ENCODE data around the gene KIF17. TPM values are rescaled to one million over a fixed set of nuclear protein-coding genes. Genes with fewer than 3 reads are reported as not detected.

Gene KIF17
- polyA plus RNA-seq, 1 donor = 3.2 TPM

DNA sequence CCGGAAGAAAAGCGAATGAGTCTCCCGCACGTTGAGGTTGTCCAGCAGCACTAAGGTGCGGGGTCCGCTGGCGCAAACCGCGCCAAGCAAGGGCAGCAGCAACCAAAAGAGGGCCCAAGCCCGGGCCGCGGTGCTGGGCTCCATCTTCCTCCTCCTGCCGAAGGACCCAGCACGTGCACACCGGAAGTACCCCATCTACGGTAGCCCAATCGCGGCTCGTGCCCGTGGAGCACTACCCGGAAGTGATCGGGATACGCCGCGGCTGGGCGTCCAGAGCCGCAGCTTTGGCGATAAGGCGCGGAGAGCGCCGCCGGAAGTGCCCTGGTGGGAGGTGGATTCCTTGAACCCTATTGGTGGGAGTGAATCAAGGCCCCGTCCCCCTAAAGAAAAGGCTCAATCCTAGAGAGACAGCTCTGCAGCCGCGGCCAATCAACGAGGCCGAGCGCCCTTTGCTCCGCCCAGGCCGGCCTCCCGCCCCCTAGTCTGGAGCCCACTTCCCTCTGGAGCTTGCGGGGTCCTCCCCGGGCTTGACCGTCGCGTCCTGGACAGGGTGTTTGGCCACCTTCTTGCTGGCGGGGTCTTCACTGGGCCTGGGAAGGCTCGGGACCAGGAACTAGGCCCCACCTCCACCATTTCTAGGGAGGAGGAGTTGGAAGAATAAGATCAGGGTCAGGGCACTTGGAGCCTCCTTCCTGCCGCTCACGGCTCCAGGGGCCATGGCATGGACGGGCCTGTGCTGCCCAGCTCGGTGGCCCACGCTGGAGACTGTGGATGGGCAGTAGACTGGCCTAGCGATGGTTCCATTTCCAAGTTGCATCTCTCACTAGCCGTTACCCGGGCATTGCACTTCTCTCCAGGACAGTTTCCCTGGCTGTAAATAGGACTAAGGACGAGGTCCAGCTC lies 56.3 kb downstream of the KIF17 start, which contains the start of gene DDOST:
TSS of gene DDOST (minus strand) at position 163 of the 903 bp plus-strand sequence. CDS start at position 144, 19 bp downstream.
- DNase-seq (ENCODE audit: low read depth) = peak; percentile 94

DNA sequence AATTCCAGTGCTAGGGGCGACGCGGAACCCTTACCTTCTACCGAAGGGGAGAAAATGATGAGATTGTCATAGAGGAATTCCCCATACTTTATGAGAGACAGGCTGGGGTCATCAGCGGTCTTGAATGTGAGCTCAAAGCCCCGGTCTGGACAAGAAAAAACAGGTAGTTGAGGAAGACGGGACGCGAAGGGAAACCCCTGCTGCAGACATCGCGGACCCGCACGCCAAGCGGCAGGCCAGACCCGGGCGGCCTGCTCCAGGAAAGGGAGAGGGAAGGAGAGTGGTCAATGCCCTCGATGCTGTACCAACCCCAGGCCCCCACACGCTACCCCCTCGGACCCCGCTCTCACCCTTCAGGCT lies 57.0 kb downstream of the KIF17 start:
- no peak for DNase-seq (ENCODE audit: low read depth)

DNA sequence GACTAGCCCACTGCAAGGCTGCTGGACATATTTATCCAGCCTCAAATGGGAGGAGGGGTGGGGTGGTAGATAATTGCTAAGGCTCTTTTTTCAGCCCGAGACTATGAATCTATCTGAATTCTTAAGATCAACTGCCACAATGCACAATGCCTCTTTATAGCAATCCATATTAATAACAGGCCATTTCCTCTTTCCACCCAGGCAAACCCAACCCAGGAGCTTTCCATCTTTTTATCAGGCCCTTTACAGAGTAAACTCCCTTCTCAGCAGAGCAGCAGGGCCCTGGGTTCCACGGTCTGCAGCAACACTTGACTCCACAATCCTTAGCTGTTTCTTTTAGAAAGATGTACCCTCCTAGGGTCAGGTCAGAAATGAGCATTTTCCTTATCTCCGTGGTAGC lies 57.4 kb downstream of the KIF17 start:
- no peak for DNase-seq (ENCODE audit: low read depth)

DNA sequence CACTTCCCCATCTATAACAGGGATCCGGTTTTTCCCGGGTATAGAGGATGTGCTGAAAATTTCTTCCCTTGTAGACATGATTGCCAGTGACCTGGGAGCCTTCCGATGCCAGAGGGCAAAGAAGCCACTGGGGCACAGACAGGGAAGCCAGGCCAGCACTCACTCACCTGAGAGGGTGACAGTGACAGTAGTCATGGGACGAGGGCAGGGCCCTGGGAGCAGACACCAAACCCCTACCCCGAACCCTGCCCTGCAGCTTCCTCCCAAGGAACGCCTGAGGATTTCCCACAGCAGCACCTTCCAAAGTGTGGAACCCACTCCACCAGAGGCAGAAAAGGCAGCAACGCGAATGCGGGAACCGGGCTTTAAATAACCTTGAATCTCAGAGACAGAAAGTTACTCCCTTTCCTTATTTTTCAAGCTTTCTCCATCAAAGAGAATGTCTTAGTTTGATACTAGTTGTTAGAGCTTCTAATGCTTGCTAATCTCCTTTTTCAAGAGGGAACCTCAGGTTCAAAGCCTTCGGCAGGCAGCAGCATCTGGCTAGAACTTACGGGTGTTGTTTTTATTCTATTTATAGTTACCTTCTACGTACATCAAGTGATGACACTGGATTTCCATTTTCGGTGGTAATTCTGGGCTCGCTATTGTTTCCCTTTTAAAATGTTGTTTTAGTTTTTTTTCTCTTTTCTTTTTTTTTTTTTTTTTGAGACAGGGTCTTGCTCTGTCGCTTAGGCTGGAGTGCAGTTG lies 59.5 kb downstream of the KIF17 start:
- no peak for DNase-seq (ENCODE audit: low read depth)

DNA sequence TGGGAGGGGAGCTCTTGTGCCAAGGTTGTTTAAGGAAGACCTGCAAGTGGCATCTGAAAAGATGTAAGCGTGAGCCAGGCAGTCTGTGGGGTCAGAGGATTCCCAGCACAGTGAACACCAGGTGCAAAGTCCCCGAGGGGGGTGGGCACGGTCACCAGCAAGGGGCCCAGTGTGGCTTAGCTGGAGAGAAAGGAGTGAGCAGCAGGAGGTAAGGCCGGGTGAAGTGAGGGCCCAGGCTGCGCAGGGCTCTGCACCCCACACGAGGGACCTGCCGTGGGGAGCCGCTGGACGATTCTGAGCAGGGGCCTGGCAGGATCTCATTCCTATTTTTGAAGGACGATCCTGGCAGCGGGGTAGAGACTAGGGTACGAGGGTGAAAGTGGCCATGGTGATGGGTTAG lies 60.8 kb downstream of the KIF17 start:
- DNase-seq (ENCODE audit: low read depth) = no peak

DNA sequence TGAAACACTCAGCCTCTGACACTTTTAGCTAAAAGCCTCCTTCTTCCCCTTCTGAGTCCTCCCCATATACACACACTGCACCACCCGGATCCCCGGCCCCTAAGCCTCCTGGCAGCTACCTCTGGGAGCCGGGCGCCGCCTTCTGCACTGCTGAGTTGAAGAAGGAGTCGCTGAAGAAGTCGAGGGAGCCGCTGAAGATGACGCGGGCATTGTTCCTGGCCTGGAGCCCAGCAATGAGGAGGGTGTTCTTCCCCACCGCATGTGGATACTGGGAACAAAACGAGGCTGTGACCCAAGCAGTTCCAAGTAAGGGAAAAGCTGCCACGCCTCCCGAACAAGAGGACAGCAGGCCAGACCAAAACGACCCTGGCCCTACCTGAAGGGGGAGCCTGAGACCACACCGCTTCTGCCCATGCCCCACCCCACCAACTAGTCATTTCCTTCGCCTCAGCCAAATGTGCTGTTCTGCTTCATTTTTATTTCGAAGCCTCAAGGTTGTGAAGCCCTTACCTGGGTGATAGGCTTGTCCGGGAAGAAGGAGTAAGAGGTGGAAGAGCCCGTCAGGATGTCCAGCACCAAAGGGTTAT lies 63.6 kb downstream of the KIF17 start:
- DNase-seq (ENCODE audit: low read depth) = no peak

DNA sequence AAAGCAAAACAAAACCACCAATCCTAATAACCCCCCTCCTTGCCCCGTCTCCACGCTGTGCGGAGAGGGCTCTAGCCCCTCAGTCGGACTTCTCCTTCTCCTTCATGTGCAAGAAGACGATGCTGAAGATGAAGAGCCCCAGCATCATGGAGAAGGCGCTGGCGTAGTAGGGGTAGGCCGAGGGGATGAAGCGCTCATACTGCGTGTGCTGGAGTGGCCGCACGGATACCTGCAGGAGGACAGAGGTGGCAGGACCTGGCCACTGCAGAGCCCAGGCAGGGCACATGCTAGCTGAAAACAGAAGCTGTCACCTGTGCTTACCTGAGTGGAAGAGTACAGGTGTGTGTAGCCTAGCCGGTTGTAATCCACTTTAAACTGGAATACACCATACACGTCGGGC lies 65.5 kb downstream of the KIF17 start:
- no peak for DNase-seq (ENCODE audit: low read depth)

DNA sequence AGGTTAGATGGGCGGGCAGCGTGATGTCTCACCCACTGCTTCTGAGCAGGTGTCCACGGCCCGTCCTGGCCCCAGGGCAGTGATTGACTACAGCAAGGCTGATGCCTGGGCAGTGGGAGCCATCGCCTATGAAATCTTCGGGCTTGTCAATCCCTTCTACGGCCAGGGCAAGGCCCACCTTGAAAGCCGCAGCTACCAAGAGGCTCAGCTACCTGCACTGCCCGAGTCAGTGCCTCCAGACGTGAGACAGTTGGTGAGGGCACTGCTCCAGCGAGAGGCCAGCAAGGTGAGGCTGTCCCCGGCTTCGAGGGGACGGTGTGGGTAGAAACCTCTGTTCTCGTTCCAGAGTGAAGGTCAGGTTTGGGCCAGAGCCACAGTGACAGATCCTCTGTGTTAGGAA lies 68.9 kb downstream of the KIF17 start:
- DNase-seq (ENCODE audit: low read depth) = no peak

DNA sequence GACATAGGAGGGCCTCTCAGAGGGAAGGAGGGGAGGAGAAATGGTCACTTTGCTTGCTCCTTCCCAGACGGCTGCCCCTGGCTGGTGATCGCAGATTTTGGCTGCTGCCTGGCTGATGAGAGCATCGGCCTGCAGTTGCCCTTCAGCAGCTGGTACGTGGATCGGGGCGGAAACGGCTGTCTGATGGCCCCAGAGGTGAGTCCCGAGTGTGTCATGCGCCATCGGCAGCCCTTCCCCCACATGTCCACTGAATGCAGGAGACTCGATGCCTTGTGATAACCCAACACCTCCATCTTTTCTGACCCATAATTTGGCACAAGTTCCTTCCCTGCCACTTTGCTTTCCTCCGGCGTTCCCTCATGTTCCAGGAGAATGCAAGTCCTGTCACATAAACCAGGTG lies 69.4 kb downstream of the KIF17 start:
- no peak for DNase-seq (ENCODE audit: low read depth)

DNA sequence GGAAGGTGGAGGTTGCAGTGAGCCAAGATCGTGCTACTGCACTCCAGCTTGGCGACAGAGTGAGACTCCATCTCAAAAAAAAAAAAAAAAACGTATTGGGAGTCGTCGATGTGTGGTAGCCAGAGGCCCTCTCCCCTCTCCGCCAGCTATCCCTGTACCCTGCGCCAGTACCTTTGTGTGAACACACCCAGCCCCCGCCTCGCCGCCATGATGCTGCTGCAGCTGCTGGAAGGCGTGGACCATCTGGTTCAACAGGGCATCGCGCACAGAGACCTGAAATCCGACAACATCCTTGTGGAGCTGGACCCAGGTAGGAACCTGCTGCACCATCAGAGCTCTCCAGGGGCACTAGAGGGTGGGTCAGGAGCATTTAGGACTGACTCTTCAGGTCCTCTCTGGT lies 72.4 kb downstream of the KIF17 start:
- no peak for DNase-seq (ENCODE audit: low read depth)

DNA sequence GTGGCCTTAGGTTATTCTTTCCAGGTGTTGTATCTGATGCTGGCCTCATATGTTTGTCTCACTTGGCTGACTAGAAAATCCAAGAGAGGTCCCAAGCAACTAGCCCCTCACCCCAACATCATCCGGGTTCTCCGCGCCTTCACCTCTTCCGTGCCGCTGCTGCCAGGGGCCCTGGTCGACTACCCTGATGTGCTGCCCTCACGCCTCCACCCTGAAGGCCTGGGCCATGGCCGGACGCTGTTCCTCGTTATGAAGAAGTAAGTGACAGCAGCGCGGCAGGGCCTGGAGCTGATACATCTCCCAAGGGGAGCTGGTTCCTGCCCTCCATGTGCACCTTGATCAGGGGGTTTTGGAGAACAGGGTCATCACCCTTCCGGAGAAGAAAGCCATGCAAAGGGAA lies 73.4 kb downstream of the KIF17 start:
- no peak for DNase-seq (ENCODE audit: low read depth)

DNA sequence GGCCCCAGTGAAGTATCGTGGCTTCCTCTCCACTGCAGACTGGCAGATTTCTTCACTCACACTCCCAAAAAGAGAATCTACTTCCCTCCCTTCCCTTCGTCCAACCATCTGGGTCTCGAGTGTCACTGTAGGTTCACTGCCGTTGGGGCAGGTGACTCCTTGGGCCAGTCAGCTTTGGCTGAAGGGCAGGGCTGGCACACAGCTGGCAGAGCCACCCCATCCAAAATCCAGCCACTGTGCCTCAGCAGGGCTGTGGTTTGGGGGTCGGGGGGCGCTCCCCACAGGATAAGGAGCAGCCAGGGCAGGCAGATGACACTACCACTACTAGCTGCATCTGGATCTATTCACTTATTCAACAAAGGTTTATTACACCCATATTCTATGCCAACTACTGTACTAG lies 74.7 kb downstream of the KIF17 start:
- no peak for DNase-seq (ENCODE audit: low read depth)

DNA sequence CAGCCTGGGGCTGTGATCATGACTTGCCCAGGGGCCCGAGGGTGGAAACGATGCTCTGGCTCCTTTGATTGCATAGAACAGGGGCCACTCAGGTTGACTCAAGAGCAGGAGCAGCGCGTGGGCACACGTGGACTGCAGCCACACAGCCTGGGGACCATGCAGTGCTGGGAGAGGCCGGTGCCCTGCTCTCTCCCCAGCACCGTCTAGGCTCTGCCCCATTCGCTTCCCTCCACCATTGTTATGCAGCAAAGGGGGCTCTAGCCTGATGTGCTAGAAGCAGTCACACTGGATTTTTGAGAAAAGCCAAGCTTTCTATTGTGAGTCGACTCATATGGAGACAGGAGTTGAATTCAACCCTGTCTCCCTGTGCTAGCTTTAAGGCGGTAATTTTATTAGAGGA lies 75.8 kb downstream of the KIF17 start:
- no peak for DNase-seq (ENCODE audit: low read depth)

DNA sequence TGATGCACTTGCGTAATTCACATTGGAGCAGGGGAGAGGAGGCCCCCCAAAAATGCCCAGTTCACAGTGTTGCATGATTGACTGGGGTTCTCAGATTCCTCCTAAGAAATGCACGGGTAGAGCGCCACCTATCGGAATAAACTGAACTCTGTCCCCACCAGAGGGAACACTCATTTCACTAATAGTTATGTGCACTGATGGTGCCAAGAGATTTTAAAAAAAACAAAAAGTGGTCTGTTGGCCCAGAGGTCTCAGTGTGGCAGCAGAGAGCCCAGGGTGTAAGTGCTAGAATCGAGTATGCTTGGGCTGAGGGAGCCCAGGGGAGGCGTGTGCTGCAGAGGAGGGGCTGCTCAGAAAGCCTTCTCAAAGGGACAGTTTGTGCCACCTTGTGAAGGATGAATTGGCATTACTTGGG lies 77.6 kb downstream of the KIF17 start:
- DNase-seq (ENCODE audit: low read depth) = no peak

DNA sequence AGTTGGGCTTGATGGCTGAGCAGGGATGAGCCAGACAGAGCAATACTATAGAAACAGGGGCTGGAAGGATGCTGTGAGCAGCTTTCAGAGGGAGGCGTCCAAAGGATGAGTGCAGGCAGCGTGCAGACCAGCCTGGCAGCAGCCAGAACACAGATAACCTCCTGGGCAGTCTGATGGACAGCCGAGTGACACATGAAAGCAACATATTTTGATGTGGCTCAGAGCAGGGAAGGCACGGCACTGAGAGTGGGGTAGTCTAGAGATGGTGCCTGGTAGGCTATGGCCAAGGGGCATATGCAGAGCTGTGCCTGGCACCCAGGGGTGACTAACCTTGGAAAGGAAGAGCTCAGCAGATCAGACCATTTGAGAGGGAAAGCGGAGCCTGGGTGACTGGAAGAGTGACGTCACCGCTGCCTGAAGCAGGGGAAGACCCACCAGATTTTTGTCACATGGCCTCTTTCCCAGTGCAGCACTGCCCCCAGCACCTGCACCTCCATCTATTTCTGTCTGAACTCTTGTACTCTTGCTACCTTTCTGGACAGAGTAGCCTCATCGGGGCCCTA lies 80.9 kb downstream of the KIF17 start:
- DNase-seq (ENCODE audit: low read depth) = no peak

DNA sequence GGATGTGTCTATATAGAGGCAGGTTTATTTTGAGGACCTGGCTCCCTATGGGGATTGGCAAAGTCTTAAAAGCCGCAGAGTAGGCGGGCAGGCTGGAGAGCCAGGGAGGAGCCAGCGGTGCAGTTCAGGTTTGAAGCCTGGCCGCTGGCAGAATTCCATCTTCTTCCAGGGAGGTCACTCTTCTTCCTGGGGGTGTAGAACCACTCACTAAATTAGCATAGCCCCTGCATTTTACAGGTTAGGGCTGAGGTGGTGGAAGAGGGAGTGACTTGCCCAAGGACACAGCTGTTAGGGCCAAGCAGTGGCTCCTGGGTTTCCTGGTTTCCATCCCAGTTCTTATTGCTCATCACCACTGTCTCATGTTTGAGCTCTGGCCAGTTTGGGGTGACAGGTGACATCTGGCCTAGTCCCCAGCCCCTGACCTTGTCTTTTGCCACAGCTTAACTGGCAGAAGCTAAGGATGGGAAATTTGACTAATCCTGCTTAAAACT lies 83.2 kb downstream of the KIF17 start:
- DNase-seq (ENCODE audit: low read depth) = no peak

DNA sequence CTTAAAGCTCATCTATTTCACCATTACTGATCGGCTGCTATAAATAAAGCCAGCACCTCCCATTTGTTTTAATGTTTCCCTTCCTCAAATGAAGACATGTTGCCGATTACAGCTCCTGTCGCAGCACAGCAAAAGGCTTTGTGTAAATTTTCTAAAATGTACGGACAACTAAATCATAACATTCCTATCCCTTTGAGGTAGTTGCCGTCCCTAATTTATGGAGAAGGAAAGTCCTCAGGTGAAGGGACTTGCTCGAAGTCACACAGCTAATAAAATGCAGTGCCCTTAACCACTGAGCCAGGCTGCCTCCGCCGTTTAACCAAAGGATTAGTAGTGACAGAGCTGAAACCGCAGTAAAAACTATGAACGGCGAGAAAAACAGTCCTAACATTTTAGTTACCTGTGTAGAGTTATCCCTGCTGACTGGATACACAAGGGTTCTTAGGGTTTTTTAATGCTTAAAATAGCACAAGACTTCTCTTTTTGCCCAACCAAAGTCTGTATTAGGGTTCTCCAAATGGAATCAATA lies 83.7 kb downstream of the KIF17 start:
- no peak for DNase-seq (ENCODE audit: low read depth)

DNA sequence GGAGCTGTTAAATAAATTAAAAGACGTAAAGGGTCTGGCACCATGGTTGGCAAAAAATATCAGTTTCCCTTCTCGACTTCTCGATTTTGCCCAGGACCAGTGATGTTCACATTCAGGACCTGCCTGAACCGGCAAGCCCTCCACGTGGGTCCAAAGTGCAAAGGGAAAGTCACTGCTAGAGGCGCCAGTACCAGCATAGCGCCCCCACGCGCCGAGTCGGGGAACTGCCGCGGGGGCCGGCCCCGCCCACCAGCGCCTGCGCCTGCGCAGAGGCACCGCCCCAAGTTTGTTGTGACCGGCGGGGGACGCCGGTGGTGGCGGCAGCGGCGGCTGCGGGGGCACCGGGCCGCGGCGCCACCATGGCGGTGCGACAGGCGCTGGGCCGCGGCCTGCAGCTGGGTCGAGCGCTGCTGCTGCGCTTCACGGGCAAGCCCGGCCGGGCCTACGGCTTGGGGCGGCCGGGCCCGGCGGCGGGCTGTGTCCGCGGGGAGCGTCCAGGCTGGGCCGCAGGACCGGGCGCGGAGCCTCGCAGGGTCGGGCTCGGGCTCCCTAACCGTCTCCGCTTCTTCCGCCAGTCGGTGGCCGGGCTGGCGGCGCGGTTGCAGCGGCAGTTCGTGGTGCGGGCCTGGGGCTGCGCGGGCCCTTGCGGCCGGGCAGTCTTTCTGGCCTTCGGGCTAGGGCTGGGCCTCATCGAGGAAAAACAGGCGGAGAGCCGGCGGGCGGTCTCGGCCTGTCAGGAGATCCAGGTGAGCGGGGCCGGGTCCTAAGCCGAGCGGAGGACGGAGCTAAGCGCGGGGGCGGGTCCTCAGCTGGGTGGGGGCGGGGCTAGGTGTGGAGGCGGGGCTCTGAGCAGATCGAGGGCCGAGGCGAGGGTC lies 84.4 kb downstream of the KIF17 start, which contains the start of gene PINK1:
TSS of gene PINK1 (plus strand) at position 269 of the 875 bp plus-strand sequence. CDS start at position 360, 91 bp downstream.
- no peak for DNase-seq (ENCODE audit: low read depth)

DNA sequence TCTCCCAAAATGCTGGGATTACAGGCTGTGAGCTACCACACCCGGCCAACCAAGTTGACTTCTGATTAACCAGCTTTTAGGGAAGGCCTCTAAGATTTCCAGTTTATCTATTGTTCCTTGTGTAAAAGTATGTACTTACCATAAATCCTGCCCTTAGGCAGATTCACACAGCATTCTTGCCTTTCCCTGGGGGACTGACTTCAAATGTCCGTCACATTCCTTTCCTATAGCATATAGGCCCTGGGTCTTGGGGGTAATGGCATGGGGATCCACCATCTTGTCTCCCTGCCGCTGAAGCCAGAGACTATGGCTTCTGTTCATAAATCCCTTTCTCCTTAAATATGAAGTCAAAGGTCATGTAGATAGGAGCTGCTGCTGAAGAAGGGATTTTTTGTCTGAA lies 85.4 kb downstream of the KIF17 start:
- DNase-seq (ENCODE audit: low read depth) = no peak

DNA sequence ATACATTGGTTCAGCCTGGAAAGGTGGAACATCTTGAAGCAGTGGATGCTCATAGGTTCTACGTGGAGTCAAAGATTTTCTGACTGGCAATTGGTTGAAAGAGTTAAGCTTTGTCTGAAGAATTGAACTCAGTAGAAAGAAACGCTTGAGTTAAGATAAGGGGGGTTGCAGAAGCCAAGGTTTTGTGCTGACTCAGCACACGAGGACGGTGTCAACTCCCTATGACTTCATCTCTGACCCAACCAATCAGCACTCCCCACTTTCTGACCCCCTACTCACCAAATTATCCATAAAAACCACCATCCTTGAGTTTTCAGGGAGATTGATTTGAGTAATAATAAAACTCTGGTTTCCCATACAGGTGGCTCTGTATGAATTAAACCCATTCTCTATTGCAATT lies 87.1 kb downstream of the KIF17 start:
- DNase-seq (ENCODE audit: low read depth) = no peak

DNA sequence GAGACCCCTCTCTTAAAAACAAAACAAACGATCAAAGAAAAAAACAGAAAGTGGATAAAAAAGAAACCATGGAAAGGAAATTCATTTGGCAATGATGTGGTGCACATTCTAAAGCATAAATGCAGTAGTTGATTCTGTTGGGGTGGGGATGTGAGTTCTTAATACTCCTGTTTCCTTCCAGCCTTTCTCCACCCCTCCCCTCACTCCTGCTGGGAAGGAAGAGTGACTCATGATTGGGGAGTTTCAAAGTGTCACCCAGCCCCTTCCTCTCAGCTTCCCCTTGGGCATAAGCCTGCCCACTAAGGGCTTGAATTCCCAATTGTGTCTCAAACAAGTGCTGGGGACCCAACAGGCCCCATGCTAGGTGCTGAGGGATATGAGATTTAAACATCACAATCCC lies 91.3 kb downstream of the KIF17 start:
- DNase-seq (ENCODE audit: low read depth) = no peak
